NCI-H187 (cell line): Measurements from ENCODE around the gene ZNF256.

Experiments used
- DNase-seq, 2 experiments: peaks; one replicate each; lab custom pipeline; 2025; lab: John Stamatoyannopoulos, UW

Gene ZNF256

GRCh38 chr19:57947419-57948134 lies at the start of gene ZNF256:
Gene ZNF256 (minus strand): TSS chr19:57947706. CDS start chr19:57947474, 232 bp downstream.
- peak; percentile 80 to 91 for DNase-seq

- no peak for DNase-seq
These were observed 45.3 kb upstream of the ZNF256 start for GRCh38 chr19:57992841-57993240.

- no peak for DNase-seq
These were observed 31.2 kb upstream of the ZNF256 start for GRCh38 chr19:57978586-57979289.

GRCh38 chr19:57974434-57974833 lies 26.9 kb upstream of the ZNF256 start, which contains the start of gene C19orf18:
Gene C19orf18 (minus strand): TSS chr19:57974534. CDS start chr19:57974432, 102 bp downstream.
- DNase-seq = no peak

- DNase-seq = no peak
These were observed 17.3 kb upstream of the ZNF256 start for GRCh38 chr19:57964761-57965160.

GRCh38 chr19:57961785-57962184 lies 14.3 kb upstream of the ZNF256 start:
- DNase-seq = no peak

- DNase-seq = no peak
These were observed 7.5 kb upstream of the ZNF256 start for GRCh38 chr19:57954996-57955395.

GRCh38 chr19:57949702-57950101 lies 2.2 kb upstream of the ZNF256 start:
- no peak for DNase-seq

- no peak for DNase-seq
These were observed 1.8 kb upstream of the ZNF256 start for GRCh38 chr19:57949296-57949695.

- DNase-seq = no peak
These were observed 453 bp downstream of the ZNF256 start for GRCh38 chr19:57947088-57947418.

- no peak for DNase-seq
These were observed 1.2 kb downstream of the ZNF256 start for GRCh38 chr19:57946316-57946715.

GRCh38 chr19:57941593-57941992 lies 5.9 kb downstream of the ZNF256 start:
- DNase-seq = no peak

- DNase-seq = no peak
These were observed 11.8 kb downstream of the ZNF256 start for GRCh38 chr19:57935731-57936130.

- DNase-seq = no peak
These were observed 12.5 kb downstream of the ZNF256 start, which contains the start of gene ZNF418 for GRCh38 chr19:57934820-57935665. Gene ZNF418 (minus strand): TSS chr19:57935402. CDS start chr19:57933822, 1,580 bp downstream.

- DNase-seq = no peak
These were observed 19.9 kb downstream of the ZNF256 start for GRCh38 chr19:57927587-57927986.

GRCh38 chr19:57916168-57916995 lies 31.1 kb downstream of the ZNF256 start, which contains the start of gene ZNF417:
Gene ZNF417 (minus strand): TSS chr19:57916592. CDS start chr19:57916411, 181 bp downstream.
- DNase-seq = peak; percentile 61 to 85

- no peak for DNase-seq
These were observed 33.0 kb downstream of the ZNF256 start for GRCh38 chr19:57914531-57914930.

GRCh38 chr19:57907394-57907793 lies 40.1 kb downstream of the ZNF256 start:
- no peak for DNase-seq

GRCh38 chr19:57905258-57905657 lies 42.2 kb downstream of the ZNF256 start:
- DNase-seq = no peak

GRCh38 chr19:57903618-57904184 lies 43.8 kb downstream of the ZNF256 start:
- no peak for DNase-seq

GRCh38 chr19:57900311-57900710 lies 47.2 kb downstream of the ZNF256 start:
- DNase-seq = no peak
